HG02938 (cell line): Measurements from ENCODE around the gene MAP7D1.

Experiments used
- ATAC-seq: cut with Tn5 transposase; IDR thresholded peaks from one replicate; pipeline ENCODE4 v1.9.1; 2021; ENCODE audit warnings: mild to moderate bottlenecking, moderate library complexity; ENCODE audit not compliant: unreplicated experiment

Gene MAP7D1

DNA sequence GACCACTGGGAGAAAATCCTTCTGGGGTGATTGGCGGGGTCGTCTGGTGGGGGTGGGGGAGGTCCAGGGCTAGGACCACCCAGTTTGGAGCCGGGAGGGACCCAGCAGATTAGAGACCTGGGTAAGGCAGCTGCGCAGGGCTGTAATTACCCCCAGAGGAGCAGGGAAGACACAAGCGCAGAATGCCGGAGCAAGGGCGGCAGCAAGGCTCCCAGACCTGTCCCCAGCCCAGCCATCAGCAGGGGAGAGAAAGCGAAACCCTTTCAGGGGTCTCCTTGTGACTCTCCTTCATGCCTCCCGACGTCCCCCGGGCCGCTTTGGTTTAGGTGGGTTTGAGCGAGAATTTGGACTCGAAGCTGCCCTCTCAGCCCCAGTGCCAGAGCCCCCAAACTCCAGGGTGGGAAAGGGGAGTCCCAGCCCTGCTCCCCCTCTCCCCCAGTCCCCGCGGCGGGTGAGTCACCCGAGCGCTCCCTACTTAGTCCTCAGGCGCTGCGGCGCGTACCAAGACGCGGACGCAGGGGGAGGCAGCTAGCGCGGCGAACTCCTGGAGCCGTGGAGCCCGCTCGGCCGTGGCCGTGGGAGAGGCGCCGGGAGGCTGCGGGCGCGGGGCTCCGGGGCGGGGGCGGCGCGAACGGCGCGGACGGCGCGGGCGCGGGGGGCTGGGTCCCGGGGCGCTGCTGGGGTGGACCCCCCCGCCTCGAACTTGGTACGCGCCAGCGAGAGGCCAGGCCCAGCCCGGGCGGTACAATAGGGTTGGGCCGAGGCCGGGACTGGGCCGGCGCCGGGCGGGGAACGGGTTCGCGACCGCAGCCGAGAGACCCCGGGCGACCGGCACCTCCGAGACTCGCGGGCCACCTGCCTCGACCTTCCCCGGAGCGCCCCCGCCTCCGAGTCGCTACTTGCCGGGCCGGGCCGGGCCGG lies at the start of gene MAP7D1:
Gene MAP7D1 (plus strand): TSS at position 753 of the 921 bp plus-strand sequence. CDS start 258 bp downstream, outside the sequence.
- ATAC-seq: peak; percentile 48

DNA sequence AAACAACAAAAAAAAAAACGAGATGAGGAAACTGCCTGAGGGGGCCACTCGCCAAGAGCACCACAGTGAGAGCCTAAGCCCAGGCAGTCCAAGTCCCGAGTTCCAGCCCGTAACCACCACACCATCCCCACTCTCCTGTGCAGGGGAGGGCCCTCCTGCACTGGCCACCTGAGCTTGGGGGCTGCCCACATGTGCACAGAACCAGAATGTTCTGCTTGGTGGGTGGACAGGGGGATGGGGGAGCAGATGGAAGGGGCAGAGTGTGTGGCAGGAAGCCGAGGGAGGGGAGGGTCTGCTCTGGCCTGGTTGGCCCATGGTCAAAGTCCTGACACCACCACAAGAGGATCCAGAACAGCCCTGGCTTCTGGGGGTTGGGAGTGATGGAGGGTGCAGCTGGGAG lies 49.7 kb upstream of the MAP7D1 start:
- no peak for ATAC-seq

- no peak for ATAC-seq
These were observed 48.6 kb upstream of the MAP7D1 start for GRCh38 chr1:36107394-36107793.

DNA sequence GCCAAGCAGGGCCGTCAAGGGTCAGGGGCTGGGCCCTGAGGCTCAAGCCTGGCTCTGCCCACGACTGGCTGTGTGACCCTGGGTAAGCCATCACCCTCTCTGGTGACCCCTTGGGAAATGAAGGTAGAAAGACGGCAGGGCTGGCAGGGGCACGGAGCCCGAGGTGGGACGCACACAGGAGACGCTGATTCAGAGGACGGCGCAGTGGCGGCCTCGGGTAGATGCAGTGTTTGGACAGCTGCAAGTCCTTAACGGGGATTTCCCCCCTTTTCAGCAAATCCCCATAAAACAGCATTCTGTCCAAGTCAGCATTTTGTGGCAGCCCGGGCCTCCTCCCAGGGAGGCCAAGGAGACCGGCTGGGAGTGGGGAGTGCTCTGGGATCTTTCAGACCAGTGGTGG lies 47.6 kb upstream of the MAP7D1 start:
- ATAC-seq: no peak

DNA sequence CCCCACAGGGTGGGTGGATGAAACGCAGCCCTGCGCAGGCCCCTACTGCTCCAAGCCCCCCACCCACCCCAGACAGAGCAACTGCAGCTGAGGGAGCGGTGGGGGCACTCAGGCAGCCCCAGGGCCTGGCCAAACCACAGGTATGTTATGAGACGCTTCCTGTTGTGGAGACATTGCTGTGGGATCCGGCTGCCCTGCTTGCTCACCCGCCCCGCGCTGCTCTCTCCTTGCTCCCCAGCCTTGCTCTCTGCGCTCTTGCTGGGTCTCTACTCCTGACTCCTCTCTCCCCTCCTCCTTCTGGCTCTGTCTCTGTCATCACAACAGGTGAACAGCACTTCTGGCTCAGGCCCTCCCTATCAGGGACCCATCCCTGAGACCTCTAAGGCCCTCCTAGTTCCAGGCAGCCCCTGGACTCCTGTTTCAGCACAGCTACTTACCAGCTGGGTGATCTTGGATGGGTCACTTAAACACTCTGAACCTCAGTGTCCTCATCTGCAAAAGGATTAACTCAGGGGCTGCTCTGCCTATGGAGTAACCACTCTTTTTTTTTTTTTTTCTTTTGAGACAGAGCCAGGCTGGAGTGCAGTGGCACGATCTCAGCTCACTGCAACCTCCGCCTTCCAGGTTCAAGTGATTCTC lies 46.8 kb upstream of the MAP7D1 start:
- ATAC-seq: no peak

DNA sequence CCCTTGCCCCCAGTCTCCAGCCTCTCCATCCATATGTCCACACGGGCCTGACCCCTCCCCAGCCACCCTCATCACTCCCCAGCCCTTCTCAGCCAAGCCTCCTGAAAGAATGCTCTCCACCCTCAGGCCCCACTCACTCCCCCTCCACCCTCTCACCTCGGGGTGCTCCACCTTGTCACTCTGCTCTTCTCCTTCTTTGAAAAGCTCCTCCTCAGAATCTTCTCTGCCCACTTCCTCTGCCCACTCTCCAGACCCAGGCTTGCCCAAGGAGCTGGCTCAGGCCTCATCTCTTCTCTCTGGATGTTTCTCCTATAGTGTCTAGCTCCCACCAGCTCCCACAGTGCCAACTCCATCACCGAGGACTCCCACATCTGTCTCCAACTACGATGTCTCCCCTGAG lies 44.8 kb upstream of the MAP7D1 start:
- ATAC-seq: no peak

GRCh38 chr1:36112823-36113222 lies 43.1 kb upstream of the MAP7D1 start:
- no peak for ATAC-seq

DNA sequence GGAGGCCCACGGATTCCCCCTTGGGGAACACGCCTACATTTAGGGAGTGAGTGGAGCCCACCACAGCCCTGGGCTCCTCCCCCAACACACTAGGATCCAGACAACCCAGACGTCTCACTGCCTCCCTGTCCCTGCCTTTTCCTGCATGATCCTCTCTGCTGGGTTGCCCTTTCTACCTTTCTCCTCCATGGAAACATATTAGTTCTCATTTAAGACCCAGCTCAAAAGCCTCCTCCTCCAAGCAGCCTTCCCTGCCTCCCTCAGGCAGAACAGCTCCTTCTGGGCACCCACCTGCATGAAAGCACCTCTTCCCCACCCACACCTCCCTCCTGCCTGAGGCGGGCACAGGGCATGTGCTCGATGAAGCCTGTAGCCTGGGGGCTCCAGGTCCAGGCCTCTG lies 41.6 kb upstream of the MAP7D1 start:
- ATAC-seq: no peak

GRCh38 chr1:36115200-36115669 lies 40.7 kb upstream of the MAP7D1 start:
- ATAC-seq: no peak

DNA sequence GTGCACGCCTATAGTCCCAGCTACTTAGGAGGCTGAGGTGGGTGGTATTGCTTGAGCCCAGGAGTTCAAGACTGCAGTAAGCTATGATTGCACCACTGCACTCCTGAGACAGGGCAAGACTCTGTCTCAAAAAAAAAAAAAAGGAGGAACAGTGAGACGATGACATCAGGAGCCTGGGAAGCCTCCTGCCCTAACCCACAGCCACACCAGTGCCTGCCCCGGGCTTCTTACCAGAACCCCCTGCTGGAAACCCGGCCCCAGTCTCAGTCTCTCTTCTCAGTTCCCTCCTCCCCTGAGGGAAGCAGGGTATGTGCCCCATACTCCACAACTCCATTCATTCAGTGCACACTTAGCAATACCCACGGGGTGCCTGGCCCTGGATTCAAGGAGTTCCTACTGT lies 40.0 kb upstream of the MAP7D1 start:
- ATAC-seq: no peak

DNA sequence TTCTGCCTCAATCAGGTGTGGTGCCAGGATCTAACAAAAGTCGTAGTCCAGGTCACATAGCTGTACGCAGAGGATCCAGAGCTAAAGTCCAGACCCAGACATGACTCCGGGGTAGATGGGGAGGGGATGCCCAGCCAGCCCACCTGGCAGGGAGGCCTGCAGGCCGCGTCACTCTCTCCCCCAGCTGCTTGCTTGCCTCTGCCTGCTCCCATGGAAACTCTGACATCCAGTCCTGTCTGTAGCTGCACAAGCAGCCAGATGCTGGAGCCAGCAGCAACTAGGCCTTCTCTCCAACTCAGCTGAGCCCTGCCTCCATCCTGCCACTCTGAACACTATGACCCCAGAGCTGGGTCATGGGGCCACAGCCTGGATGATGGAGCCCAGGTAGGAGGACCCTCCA lies 39.1 kb upstream of the MAP7D1 start:
- no peak for ATAC-seq

DNA sequence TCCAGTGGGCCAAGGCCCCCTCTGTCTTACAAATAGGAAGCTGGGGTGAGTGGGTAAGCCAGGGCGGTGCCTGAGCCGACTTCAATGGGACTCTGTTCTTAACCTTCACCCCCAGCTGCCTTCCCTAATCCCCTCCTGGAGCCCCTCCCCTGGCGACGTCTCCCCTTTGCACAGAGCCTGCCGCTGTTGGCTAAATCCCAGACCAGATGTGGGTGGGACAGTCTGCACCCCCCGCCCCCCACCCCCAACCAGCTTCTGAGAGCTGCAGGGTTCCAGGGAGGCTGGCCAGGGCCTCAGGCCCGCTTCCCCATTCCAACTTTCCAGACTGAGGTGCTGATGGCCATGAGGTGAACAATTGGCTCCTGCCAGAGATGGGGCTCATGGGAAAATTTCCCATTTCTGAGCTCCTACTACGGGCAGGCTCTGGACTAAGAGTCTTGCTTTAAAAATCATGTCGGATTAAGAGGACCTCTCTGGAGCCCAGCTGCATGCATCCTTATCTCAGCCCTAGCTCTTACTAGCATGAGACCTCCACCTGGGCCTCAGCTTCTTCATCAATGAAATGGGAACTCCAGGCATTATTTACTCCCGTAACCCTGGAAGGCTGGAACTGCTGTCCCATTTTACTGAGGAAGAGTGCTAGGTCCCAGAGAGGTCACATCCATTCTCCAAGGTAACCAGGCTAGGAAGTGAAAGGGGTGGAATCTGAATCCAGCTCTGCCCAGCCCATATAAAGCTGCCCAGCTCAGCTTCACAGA lies 37.3 kb upstream of the MAP7D1 start:
- ATAC-seq: no peak

DNA sequence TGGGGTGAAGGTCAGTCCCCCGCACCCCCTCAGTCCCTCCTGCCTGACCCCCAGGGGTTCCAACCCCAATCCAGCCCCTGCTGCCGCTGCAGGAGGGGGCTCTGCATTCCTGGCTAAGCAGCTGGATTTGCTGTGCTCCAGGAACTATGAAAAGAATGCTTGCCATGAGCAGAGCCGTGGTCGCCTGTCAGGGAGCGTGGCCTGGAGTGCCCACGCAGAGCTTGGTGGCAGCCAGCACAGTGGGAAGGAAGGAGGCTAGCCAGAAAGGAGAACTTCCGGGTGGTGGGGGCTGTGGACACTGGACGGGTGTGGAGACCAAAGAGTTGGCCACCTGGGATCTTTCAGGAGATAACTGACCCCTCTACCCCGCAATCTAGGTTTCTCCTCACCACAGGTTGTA lies 36.5 kb upstream of the MAP7D1 start:
- no peak for ATAC-seq

- no peak for ATAC-seq
These were observed 33.6 kb upstream of the MAP7D1 start for GRCh38 chr1:36122062-36123030.

DNA sequence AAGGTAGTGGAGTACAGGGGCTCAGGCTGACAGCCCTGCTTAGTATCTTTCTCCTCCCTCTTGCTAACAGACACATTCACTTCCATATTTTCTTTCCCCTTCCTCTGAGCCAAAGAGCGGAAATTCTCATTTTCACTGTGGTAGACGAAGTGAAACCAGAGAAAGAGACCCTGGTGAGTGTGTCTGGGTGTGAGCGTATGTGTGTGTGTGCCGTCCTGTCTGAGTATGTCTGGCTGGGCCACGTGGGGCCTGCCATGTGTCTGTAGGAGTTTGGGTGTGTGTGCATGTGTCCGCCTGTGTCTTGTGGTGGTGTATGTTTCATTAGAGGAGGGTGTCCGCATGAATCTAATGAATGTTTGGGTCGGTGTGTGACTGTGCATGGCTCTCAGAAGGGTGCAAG lies 32.6 kb upstream of the MAP7D1 start:
- no peak for ATAC-seq

GRCh38 chr1:36124404-36125128 lies 31.4 kb upstream of the MAP7D1 start:
- no peak for ATAC-seq

DNA sequence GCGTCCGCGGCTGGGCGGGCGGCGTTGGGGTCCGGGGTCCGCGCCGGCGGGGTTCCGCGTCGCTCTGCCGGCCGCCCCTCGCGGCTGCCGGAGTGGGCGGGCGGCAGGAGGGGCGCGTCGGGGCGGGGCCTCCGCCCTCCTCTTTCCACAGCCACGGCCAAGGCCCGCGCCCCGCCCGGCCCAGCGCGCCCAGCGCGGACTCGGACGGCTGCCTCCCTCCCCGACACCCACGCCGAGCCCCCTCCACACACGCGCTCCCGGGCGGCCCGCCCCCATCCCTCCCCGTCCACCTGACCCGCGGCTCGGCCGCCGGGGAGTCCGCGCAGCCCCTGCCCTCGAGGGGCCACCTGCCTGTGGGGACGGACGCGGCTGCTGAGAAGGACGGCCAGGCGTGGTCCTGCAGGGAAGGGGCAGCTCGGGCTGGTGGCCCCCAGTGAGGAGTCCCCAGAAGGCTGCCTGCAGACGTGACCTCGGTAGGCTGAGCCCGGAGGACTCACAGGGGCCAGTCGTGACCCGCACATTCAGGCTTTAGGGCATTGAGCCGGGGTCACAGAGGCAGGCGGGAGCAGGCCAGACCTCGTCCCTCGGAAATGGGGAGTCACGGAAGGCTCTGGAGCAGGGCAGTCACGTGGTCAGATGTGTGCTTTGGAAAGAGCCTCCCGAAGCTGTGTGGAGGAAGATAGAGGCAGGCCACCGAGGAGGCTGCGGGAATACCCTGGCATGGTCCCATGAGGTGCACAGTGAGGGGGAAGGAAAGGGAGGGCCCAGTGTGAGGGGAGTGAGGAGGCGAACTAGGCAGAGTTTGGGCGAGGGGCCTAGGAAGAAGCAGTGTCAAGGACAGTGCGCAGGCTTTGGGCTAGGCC lies 30.6 kb upstream of the MAP7D1 start, which contains the start of gene COL8A2:
Gene COL8A2 (minus strand): TSS at position 94 of the 863 bp plus-strand sequence. CDS start 24,980 bp downstream, outside the sequence.
- no peak for ATAC-seq

DNA sequence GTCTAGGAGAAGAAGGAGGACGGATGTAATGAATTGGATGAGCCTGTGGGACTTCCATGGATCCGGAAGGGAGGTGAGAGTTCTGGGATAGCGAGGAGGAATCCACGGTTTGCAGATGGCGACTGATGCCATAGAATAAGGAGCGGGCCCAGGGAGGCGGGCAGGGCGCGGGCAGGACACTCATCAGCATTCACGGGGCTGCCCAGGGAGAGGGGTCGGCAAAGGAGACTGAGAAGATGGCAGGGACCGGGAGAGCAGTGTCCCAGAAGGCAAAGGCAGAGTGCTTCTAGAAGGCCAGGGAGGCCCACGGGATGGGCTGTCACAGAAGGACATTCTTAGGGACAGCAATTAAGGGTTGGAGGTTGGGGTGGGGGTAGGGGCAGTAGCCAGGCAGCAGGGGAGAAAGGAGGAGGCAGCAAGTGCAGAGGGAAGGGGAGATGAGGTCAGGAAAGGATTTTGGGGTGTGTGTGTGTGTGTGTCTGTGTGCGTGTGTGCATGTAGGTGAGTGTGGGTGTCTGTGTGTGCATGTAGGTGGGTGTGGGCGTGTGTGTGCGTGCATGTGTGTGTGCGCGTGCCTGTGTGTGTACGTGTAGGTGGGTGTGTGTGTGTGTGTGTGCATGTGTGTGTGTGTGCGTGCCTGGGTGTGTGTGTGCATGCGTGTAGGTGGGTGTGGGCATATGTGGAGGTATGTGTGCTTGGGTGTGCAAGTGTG lies 29.8 kb upstream of the MAP7D1 start:
- no peak for ATAC-seq
